GM10847 (cell line): ENCODE measurements around the gene DNASE1.

ENCODE experiments used
- POLR2A ChIP-seq: IDR thresholded peaks from 2 replicates; pipeline ENCODE4 v1.6.1; 2011; ENCODE audit not compliant: insufficient read length; ENCODE audit errors: extremely low read depth

DNASE1 gene

GRCh38 chr16:3655396-3656159, 1.1 kb downstream of the DNASE1 start:
- no peak for TF ChIP-seq POLR2A

DNA sequence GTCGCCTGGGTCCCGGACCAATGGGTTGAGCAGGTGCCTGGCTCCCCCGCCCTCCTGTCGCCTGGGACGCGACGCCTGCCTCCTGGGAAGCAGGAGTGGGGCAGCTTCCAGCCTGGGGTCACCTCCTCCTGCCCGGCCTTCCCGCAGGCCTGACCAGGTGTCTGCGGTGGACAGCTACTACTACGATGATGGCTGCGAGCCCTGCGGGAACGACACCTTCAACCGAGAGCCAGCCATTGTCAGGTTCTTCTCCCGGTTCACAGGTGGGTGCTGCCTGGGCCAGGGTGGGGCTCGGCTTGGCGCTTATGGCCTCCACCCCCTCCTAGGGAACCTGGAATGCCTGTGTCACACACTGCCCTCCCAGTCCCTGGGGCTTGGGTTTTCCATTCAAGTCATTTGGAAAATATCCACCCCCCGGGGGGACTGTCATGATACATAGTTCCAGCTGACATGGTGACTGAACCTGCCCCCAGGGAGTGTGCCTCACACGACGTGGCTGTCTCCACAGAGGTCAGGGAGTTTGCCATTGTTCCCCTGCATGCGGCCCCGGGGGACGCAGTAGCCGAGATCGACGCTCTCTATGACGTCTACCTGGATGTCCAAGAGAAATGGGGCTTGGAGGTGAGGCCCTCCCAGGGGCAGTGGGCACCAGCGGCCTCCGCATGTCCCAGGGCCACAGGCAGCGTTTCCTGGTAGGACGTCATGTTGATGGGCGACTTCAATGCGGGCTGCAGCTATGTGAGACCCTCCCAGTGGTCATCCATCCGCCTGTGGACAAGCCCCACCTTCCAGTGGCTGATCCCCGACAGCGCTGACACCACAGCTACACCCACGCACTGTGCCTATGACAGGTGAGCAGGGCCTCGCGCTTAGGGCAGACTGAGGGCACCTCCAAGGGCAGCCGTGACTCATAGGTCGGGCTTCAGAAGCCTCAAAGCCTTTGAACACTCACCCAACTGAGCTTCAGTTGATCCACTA, 2.3 kb downstream of the DNASE1 start:
- no peak for TF ChIP-seq POLR2A

GRCh38 chr16:3659251-3659650, 4.8 kb downstream of the DNASE1 start:
- no peak for TF ChIP-seq POLR2A

- no peak for TF ChIP-seq POLR2A
Observed at GRCh38 chr16:3661311-3661710, 6.8 kb downstream of the DNASE1 start.

DNA sequence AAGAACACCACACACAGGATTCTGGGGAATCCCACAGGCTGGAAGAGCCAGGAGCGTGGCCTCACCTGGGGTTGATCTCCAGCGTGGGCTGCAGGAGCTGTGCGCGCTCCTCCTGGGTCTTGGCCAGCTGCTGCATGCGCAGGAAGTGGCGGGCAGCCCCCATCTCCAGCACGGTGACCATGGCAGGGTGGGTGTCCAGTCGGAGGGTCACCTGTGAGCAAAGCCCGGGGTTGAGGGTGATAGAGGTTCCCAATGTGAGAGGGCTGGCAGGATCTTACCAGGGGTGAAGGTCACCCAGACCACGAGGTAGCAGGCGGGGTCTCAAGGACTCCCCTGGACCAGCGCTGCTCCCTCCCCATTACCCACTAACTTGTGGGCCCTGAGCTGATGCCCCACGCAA, 7.4 kb downstream of the DNASE1 start:
- TF ChIP-seq POLR2A: no peak

DNA sequence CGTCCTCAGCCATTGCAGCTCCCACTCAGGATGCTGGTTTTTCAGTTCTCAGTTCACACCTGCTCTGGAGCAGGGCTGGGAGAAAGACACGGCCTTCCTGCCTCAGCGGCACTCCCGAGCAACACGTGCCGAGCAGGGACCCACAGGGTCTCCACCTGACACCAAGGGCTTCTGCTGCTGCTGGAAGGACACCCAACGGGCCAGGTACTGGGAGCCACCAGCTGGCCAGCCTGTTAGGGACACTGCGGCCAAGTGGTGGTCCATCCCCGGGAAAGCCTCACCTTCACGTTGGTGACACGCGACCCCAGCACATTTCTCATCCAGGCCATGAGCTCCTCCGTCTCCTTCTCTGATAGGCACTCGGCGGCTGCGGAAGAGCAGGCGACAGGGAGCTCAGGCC, 8.1 kb downstream of the DNASE1 start:
- TF ChIP-seq POLR2A: no peak

GRCh38 chr16:3664187-3664896, 9.9 kb downstream of the DNASE1 start:
- TF ChIP-seq POLR2A: no peak

GRCh38 chr16:3665508-3665907, 11.0 kb downstream of the DNASE1 start:
- TF ChIP-seq POLR2A: no peak

- TF ChIP-seq POLR2A: no peak
Observed at GRCh38 chr16:3668626-3669025, 14.1 kb downstream of the DNASE1 start.

GRCh38 chr16:3669082-3669481, 14.6 kb downstream of the DNASE1 start:
- no peak for TF ChIP-seq POLR2A

GRCh38 chr16:3670711-3671110, 16.2 kb downstream of the DNASE1 start:
- no peak for TF ChIP-seq POLR2A

GRCh38 chr16:3671424-3671823, 16.9 kb downstream of the DNASE1 start:
- no peak for TF ChIP-seq POLR2A

DNA sequence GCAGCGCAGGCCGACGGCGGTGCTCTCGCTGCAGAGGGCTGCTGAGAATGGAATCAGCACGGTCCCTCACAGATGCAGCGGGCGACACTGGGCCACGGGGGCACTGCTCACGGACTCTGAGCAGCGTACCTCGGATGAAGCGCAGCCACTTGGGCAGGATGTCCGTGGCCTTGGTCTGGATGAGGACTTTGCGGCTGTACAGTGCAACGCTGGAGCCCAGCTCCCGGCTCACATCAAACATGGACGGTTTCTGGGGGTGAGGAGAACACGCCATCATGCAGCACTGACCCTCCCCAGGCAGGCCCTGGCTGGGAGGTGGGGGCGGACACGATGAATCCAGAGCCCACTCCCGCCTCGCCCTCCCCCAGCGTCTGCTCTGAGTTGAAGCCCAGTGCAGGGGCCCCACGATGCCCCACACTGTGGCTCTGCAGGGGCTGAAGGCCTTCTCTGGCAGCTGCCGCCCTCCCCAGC, 18.1 kb downstream of the DNASE1 start:
- TF ChIP-seq POLR2A: no peak

DNA sequence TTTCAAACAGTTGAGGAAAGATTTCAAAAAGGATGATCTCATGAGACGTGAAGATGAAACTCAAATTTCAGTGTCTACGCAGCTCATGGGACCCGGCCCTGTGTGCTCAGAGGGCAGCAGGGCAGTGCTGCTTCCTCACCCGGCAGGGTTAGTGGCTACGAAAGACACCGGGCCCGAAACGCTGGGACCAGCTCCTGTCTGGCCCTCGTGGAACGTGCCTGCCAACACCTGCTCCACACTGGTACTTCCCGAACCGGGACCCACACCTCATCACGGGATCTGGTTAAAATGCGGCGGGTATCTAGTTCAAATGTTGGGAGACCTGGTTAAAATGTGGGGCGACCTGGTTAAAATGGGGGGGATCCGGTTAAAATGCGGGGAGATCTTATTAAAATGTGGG, 18.7 kb downstream of the DNASE1 start:
- no peak for TF ChIP-seq POLR2A

DNA sequence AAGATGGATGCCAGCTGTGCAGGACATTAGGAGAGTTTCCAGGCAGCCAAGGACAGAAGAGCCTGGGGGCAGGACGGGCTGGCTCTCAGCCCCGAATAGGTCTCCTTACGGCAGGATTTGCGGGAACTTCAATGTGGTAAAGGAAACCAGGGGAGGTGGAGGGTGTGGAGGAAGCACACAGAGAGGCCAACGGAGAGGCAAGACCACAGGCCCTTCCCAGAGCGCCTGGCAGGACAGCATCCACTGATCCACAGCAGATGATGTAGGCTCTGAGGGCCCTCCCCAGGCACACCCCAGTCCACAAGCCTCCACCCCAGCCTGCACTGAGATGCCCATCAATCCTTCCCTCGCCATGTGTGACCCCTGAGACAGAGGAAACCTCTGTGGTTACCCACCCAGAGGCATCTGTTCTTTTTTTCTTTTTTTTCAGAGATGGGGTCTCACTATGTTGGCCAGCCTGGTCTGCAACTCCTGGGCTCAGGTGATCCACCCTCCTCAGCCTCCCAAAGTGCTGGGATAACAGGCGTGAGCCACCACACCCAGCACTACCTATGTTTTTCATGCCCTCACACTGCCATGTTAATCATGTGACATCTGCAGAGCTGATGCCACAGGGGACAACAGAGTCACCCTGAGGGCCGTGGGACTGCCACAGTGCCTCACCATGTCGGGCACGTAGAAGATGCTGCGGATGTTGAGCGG, 19.3 kb downstream of the DNASE1 start:
- TF ChIP-seq POLR2A: no peak
